ENCODE data around the gene FAM107B.

The FAM107B gene

GRCh38 chr10:14731875-14732512 lies 42.7 kb downstream of the FAM107B start:
- no peak overlapping the region for H3K4me3 ChIP-seq (ENCODE audit: low read depth, low read length)
- no peak for TF ChIP-seq CTCF (IDR thresholded peaks at IDR 0.05; ENCODE audit: low read depth, low read length)

GRCh38 chr10:14728346-14728745 lies 46.4 kb downstream of the FAM107B start:
- no peak overlapping the region for H3K4me3 ChIP-seq (ENCODE audit: low read depth, low read length)
- no peak for TF ChIP-seq CTCF (IDR thresholded peaks at IDR 0.05; ENCODE audit: low read depth, low read length)

GRCh38 chr10:14727924-14728323 lies 46.8 kb downstream of the FAM107B start:
- no peak overlapping the region for H3K4me3 ChIP-seq (ENCODE audit: low read depth, low read length)
- TF ChIP-seq CTCF (IDR thresholded peaks at IDR 0.05; ENCODE audit: low read depth, low read length), result no peak

- no peak overlapping the region for H3K4me3 ChIP-seq (ENCODE audit: low read depth, low read length)
- TF ChIP-seq CTCF (IDR thresholded peaks at IDR 0.05; ENCODE audit: low read depth, low read length), result no peak
Observed at GRCh38 chr10:14727465-14727864, 47.2 kb downstream of the FAM107B start.

- H3K4me3 ChIP-seq (ENCODE audit: low read depth, low read length), result no peak overlapping the region
- TF ChIP-seq CTCF (IDR thresholded peaks at IDR 0.05; ENCODE audit: low read depth, low read length), result no peak
Observed at GRCh38 chr10:14724931-14725330, 49.8 kb downstream of the FAM107B start.

- no peak overlapping the region for H3K4me3 ChIP-seq (ENCODE audit: low read depth, low read length)
- no peak for TF ChIP-seq CTCF (IDR thresholded peaks at IDR 0.05; ENCODE audit: low read depth, low read length)
Observed at GRCh38 chr10:14723052-14723689, 51.5 kb downstream of the FAM107B start.

- H3K4me3 ChIP-seq (ENCODE audit: low read depth, low read length), result no peak overlapping the region
- TF ChIP-seq CTCF (IDR thresholded peaks at IDR 0.05; ENCODE audit: low read depth, low read length), result no peak
Observed at GRCh38 chr10:14717552-14717951, 57.1 kb downstream of the FAM107B start.

Data from WI38 (cell line).